IPS DF 4.7 (cell line): ENCODE data around the gene IQUB.
"Not testable (repeated sequence)": the region's sequence is repeated elsewhere in the genome, so short reads cannot be mapped to it uniquely, and the experiment has no call there.

ENCODE experiments used
- DNase-seq: peaks from one replicate; pipeline ENCODE4 v3.0.0-alpha.2; 2013; ENCODE audit warnings: low spot score; ENCODE audit errors: extremely low read depth

The IQUB gene

DNA sequence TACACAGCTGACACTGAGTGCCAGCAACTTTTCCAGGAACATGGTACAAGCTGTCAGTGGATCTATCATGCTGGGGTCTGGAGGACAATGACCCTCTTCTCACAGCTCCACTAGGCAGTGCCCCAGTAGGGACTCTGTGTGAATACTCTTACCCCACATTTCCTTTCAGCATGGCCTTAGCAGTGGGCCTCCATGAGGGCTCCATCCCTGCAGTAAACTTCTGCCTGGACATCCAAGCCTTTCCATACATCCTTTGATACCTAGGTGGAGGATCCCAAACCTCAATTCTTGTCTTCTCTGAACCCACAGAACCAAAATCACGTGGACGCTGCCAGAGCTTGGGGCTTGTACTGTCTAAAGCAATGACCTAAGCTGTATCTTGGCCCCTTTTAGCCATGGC lies 116.8 kb downstream of the IQUB start:
- DNase-seq: no peak

GRCh38 chr7:123415625-123416024 lies 118.8 kb downstream of the IQUB start:
- no peak for DNase-seq

DNA sequence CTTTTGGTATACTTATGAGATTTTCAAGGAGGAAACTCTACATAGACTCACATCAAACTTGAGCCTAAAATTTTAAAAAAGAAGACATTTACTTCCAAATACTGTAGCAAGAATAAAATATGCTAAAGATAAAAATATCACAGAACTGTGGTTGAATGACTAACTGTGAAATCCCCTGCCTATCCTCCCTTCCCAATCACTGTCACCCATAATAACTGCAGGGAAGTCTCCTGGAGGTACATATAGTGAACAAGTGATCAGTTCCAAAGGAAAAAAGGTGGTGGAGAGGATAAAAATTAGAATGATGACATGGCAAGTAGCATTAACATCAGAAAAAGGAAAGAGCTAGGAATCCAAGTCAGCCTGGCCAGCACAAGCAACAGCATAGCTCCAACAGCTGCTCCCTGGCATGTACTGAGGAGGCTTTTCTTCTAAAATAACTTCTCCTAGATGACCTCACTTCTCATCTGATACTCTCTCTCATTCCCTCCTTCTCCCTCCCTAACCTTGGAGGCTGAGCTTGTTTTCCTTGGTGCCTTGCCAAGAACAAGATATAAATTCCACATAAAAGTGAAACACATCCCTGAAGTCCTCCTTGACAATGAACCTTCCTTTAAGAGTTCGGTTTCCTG lies 124.0 kb downstream of the IQUB start:
- DNase-seq: no peak

- not testable (repeated sequence) for DNase-seq
Measured at GRCh38 chr7:123407951-123408350, 126.4 kb downstream of the IQUB start.
